Fibroblast of mammary gland (primary cell): ENCODE measurements around the gene LSR.
"Not testable (repeated sequence)": the region's sequence is repeated elsewhere in the genome, so short reads cannot be mapped to it uniquely, and the experiment has no call there.

Source experiments
- DNase-seq: peaks from one replicate; pipeline ENCODE4 v3.0.0-alpha.2; 2010; ENCODE audit warnings: low read depth
- H3K4me3 ChIP-seq: 2 replicates; pipeline ENCODE4 v1.5.1; 2011; ENCODE audit warnings: low read depth, mild to moderate bottlenecking, low read length, moderate library complexity; ENCODE audit not compliant: control insufficient read depth
- CTCF ChIP-seq: conservative IDR thresholded peaks from 2 replicates; pipeline ENCODE4 v1.5.1; 2011; ENCODE audit warnings: low read depth, low read length, inconsistent platforms; ENCODE audit not compliant: control insufficient read depth, insufficient read depth

Gene LSR

GRCh38 chr19:35281303-35281702 is 32.5 kb downstream of the LSR start:
- DNase-seq = no peak
- no peak for TF ChIP-seq CTCF
- no peak overlapping the region for H3K4me3 ChIP-seq

GRCh38 chr19:35284153-35285094 is 35.6 kb downstream of the LSR start:
- no peak overlapping the region for H3K4me3 ChIP-seq
- no peak for TF ChIP-seq CTCF
- no peak for DNase-seq

GRCh38 chr19:35285095-35285449 is 36.3 kb downstream of the LSR start:
- no peak for DNase-seq
- no peak overlapping the region for H3K4me3 ChIP-seq
- no peak for TF ChIP-seq CTCF

GRCh38 chr19:35285465-35285864 is 36.7 kb downstream of the LSR start:
- DNase-seq, H3K4me3 ChIP-seq: not testable (repeated sequence)

- H3K4me3 ChIP-seq, DNase-seq: not testable (repeated sequence)
Measured at GRCh38 chr19:35286101-35286500, 37.3 kb downstream of the LSR start.

GRCh38 chr19:35287713-35288112 is 38.9 kb downstream of the LSR start:
- no peak for DNase-seq
- TF ChIP-seq CTCF = no peak
- H3K4me3 ChIP-seq = no peak overlapping the region

- TF ChIP-seq CTCF = no peak
Measured at GRCh38 chr19:35288331-35288730, 39.5 kb downstream of the LSR start.

GRCh38 chr19:35288906-35289305 is 40.1 kb downstream of the LSR start:
- DNase-seq = no peak
- H3K4me3 ChIP-seq = no peak overlapping the region
- TF ChIP-seq CTCF = no peak

More at GRCh38 chr19:35288331-35288730, 39.5 kb downstream of the LSR start:
- no peak for DNase-seq
- no peak overlapping the region for H3K4me3 ChIP-seq
